OCI-LY7 (cell line): ENCODE results near the gene FKBP2. TPM values are rescaled to one million over a fixed set of nuclear protein-coding genes. Genes with fewer than 3 reads are reported as not detected.

ENCODE experiments used
- BruUV-seq: library from RNA; stranded (reverse); fragments of 400-500 nt; replicated peaks from 2 replicates; lab custom pipeline; 2021; lab: Mats Ljungman, UMichigan
- CTCF ChIA-PET: fragments of 300-600 bp; sonication (Branson Sonifier 250); formaldehyde crosslinking; loops from one replicate; lab custom pipeline; 2022; ENCODE audit warnings: antibody characterized with exemption; ENCODE audit not compliant: unreplicated experiment; lab: Charles Lee
- POLR2A ChIA-PET: fragments of 300-600 bp; sonication (Branson Sonifier 250); formaldehyde crosslinking; loops from one replicate; lab custom pipeline; 2022; ENCODE audit warnings: antibody characterized with exemption; lab: Charles Lee
- DNase-seq: peaks from one replicate; pipeline ENCODE4 v3.0.0-alpha.2; 2015; ENCODE audit warnings: low spot score
- H2AFZ ChIP-seq: fragments of 200-600 bp; sonication (generic), shearing (Covaris generic); 2 replicates; pipeline ENCODE4 v1.6.1; 2014; ENCODE audit warnings: mild to moderate bottlenecking, antibody characterized with exemption, low read length, moderate library complexity
- H3K27ac ChIP-seq: fragments of 200-600 bp; sonication (generic); 2 replicates; pipeline ENCODE4 v1.5.1; 2014; ENCODE audit warnings: mixed run types, low read depth, mild to moderate bottlenecking, moderate library complexity, low read length, inconsistent platforms; ENCODE audit not compliant: poor library complexity, severe bottlenecking
- H3K36me3 ChIP-seq: fragments of 200-600 bp; sonication (generic); 2 replicates; pipeline ENCODE4 v1.6.1; 2014; ENCODE audit warnings: mild to moderate bottlenecking, antibody characterized with exemption, low read length, moderate library complexity, mixed read lengths; ENCODE audit not compliant: insufficient read depth
- H3K4me1 ChIP-seq: fragments of 200-600 bp; sonication (generic); 2 replicates; pipeline ENCODE4 v1.5.1; 2014; ENCODE audit warnings: mild to moderate bottlenecking, low read length; ENCODE audit not compliant: insufficient read depth, poor library complexity, severe bottlenecking
- H3K4me2 ChIP-seq: fragments of 200-600 bp; sonication (generic); 2 replicates; pipeline ENCODE4 v1.6.1; 2014; ENCODE audit warnings: mild to moderate bottlenecking, low read length
- H3K4me3 ChIP-seq: fragments of 200-600 bp; sonication (generic); 2 replicates; pipeline ENCODE4 v1.5.1; 2014; ENCODE audit warnings: mild to moderate bottlenecking, low read depth, low read length; ENCODE audit not compliant: poor library complexity, severe bottlenecking
- H3K79me2 ChIP-seq: fragments of 200-600 bp; sonication (generic); 2 replicates; pipeline ENCODE4 v1.6.1; 2016; ENCODE audit warnings: low read depth, mild to moderate bottlenecking, low read length, moderate library complexity, mixed read lengths; ENCODE audit not compliant: insufficient read depth
- H3K9me2 ChIP-seq: fragments of 200-600 bp; sonication (generic); 2 replicates; pipeline ENCODE4 v1.6.1; 2016; ENCODE audit warnings: mild to moderate bottlenecking, low read length, mixed read lengths; ENCODE audit not compliant: insufficient read depth
- H3K9me3 ChIP-seq: fragments of 200-600 bp; sonication (generic); 2 replicates; pipeline ENCODE4 v1.6.1; 2014; ENCODE audit warnings: mild to moderate bottlenecking, mixed run types, low read length, mixed read lengths
- H4K20me1 ChIP-seq: fragments of 200-600 bp; sonication (generic); 2 replicates; pipeline ENCODE4 v1.6.1; 2014; ENCODE audit warnings: mild to moderate bottlenecking, antibody characterized with exemption, low read length, moderate library complexity, mixed read lengths; ENCODE audit not compliant: insufficient read depth
- CTCF ChIP-seq: fragments of 200-600 bp; sonication (generic); conservative IDR thresholded peaks from 2 replicates; pipeline ENCODE4 v1.5.1; 2014; ENCODE audit warnings: mild to moderate bottlenecking, antibody characterized with exemption, low read length, moderate library complexity, mixed read lengths
- EZH2phosphoT487 ChIP-seq: fragments of 200-600 bp; sonication (generic); IDR thresholded peaks from 2 replicates; pipeline ENCODE4 v1.6.1; 2018; ENCODE audit warnings: low read depth, borderline replicate concordance, mild to moderate bottlenecking, mixed run types, antibody characterized with exemption, low read length, moderate library complexity, mixed read lengths
- intact Hi-C: fragments of 100-400 bp; cut with micrococcal nuclease; formaldehyde crosslinking; loops from one replicate; pipeline ENCODE4 v1.10.0; 2022; ENCODE audit not compliant: unreplicated experiment
- total RNA-seq, 2 experiments: library from RNA; depleted of rRNA in 1 of 2; stranded (reverse); fragments of >200 nt in 1 of 2; shearing (Covaris generic) in 1 of 2; gene quantifications; 2 replicates each; pipeline ENCODE4 v1.2.3, GENCODE V29; 2014 to 2022

Gene FKBP2
- total RNA-seq, 2 experiments from 2014 or later: 45.5 to 57.3 TPM

- POLR2A ChIA-PET: no interaction called here
- CTCF ChIA-PET: no interaction called here
These were observed 46.9 kb downstream of the FKBP2 start for GRCh38 chr11:64287676-64288352.

GRCh38 chr11:64288353-64288750 lies 47.5 kb downstream of the FKBP2 start:
- BruUV-seq: no TSS peak
- no peak for TF ChIP-seq EZH2phosphoT487
- TF ChIP-seq CTCF: no peak
- Histone ChIP-seq H3K9me2 (no peaks in the 10 kb centered on the region), H2AFZ (no peak overlapping the region), H3K36me3 (no peaks in the 10 kb centered on the region), H3K4me1 (peaks cover 14% of the 10 kb centered on the region), H4K20me1 (no peaks in the 10 kb centered on the region), H3K4me2 (no peak overlapping the region), H3K4me3 (no peak overlapping the region), H3K9me3 (no peaks in the 10 kb centered on the region), H3K27ac (no peak overlapping the region), H3K79me2 (no peaks in the 10 kb centered on the region)
- no peak for DNase-seq
- ChIA-PET CTCF (interaction anchor here (0.6 kb wide), 1 partner anchor 19 kb away, joined by 7 read pairs; no protein-coding TSS in a partner anchor), POLR2A (no interaction called here)
- intact Hi-C loops: loop anchor here (5.0 kb wide), 1 partner anchor 86 kb away; no protein-coding TSS in a partner anchor

More at GRCh38 chr11:64287676-64288352, 46.9 kb downstream of the FKBP2 start:
- no peak overlapping the region for H3K27ac ChIP-seq
- no peaks in the 10 kb centered on the region for H3K79me2 ChIP-seq
- no peaks in the 10 kb centered on the region for H4K20me1 ChIP-seq
- H3K4me1 ChIP-seq: peaks cover 14% of the 10 kb centered on the region
- H3K4me3 ChIP-seq: no peak overlapping the region
- no peak overlapping the region for H3K4me2 ChIP-seq
- no peaks in the 10 kb centered on the region for H3K9me2 ChIP-seq
- no peak for TF ChIP-seq CTCF
- TF ChIP-seq EZH2phosphoT487: no peak
- no TSS peak for BruUV-seq
- H2AFZ ChIP-seq: no peak overlapping the region
- H3K36me3 ChIP-seq: no peaks in the 10 kb centered on the region
- DNase-seq: no peak
- H3K9me3 ChIP-seq: no peaks in the 10 kb centered on the region
- intact Hi-C loops: loop anchor here (5.0 kb wide), 1 partner anchor 86 kb away; no protein-coding TSS in a partner anchor

- H3K36me3 ChIP-seq: no peaks in the 10 kb centered on the region
- BruUV-seq: no TSS peak
- H3K27ac ChIP-seq: no peak overlapping the region
- no peaks in the 10 kb centered on the region for H3K9me3 ChIP-seq
- H4K20me1 ChIP-seq: no peaks in the 10 kb centered on the region
- TF ChIP-seq CTCF (no peak), EZH2phosphoT487 (no peak)
- no peak overlapping the region for H3K4me2 ChIP-seq
- intact Hi-C loops: loop anchor here (5.0 kb wide), 1 partner anchor 87 kb away; no protein-coding TSS in a partner anchor
- ChIA-PET CTCF (interaction anchor here (0.6 kb wide), 1 partner anchor 20 kb away, joined by 7 read pairs; no protein-coding TSS in a partner anchor), POLR2A (no interaction called here)
- H3K9me2 ChIP-seq: no peaks in the 10 kb centered on the region
- no peaks in the 10 kb centered on the region for H3K79me2 ChIP-seq
- DNase-seq: no peak
- peaks cover 10% of the 10 kb centered on the region for H3K4me1 ChIP-seq
- H3K4me3 ChIP-seq: no peak overlapping the region
- no peak overlapping the region for H2AFZ ChIP-seq
These were observed 48.2 kb downstream of the FKBP2 start for GRCh38 chr11:64289002-64289564.
